HepG2 (cell line): ENCODE data around the gene POLR3E. TPM values are rescaled to one million over a fixed set of nuclear protein-coding genes. Genes with fewer than 3 reads are reported as not detected.
A peak's percentile ranks its signal among the peaks of the same experiment; 100 is the strongest.

Experiments used
- ATAC-seq: fragments of 200-7000 bp; cut with Tn5 transposase; 3 replicates; pipeline ENCODE4 v1.9.1; 2020; ENCODE audit warnings: mild to moderate bottlenecking, moderate library complexity
- BruUV-seq: library from RNA; stranded (reverse); fragments of 400-500 nt; replicated peaks from 2 replicates; lab custom pipeline; 2021; lab: Mats Ljungman, UMichigan
- CTCF ChIA-PET: fragments of 300-600 bp; formaldehyde crosslinking; extraction: SDS; loops from one replicate; lab custom pipeline; 2021; ENCODE audit warnings: low total read pairs, inconsistent platforms, low intra/inter-chr PET ratio; lab: Yijun Ruan, JAX
- POLR2A ChIA-PET: fragments of 350-600 bp; sonication (Branson Sonifier 250); formaldehyde crosslinking; loops from one replicate; lab custom pipeline; 2020; ENCODE audit warnings: antibody characterized with exemption, inconsistent platforms; lab: Yijun Ruan, JAX
- DNase-seq: peaks from one replicate; pipeline ENCODE4 v3.0.0-alpha.2; 2015; ENCODE audit warnings: low spot score
- FAIRE-seq: peaks from 3 replicates; lab custom pipeline; 2011; peaks lifted over from hg19 to GRCh38; lab: Jason Lieb, UNC
- H2AFZ ChIP-seq: one replicate; pipeline ENCODE4 v1.6.1; 2011; ENCODE audit warnings: low read length, inconsistent platforms
- H3K27ac ChIP-seq: fragments of 300-600 bp; 3 replicates; pipeline ENCODE4 v1.8.0; 2011; ENCODE audit warnings: mixed run types, mild to moderate bottlenecking, mixed read lengths, low read length, inconsistent platforms; ENCODE audit not compliant: insufficient read depth; ENCODE audit errors: extremely low read length
- H3K27me3 ChIP-seq, 2 experiments: fragments of 200-600 bp in 1 of 2; 2 replicates in 1 of 2; 3 replicates in 1 of 2; pipeline versions ENCODE4 v1.6.0 to v1.8.0; 2011; ENCODE audit warnings: low read length in 2 of 2, mild to moderate bottlenecking in 2 of 2, moderate library complexity in 2 of 2, inconsistent platforms in 1 of 2; ENCODE audit not compliant: insufficient read depth in 2 of 2, control insufficient read depth in 1 of 2
- H3K36me3 ChIP-seq, 2 experiments: fragments of 200-600 bp in 1 of 2; replicated peaks in 1 of 2; 2 replicates in 1 of 2; 3 replicates in 1 of 2; pipeline versions ENCODE4 v1.5.1 to v1.8.0; 2011; ENCODE audit warnings: low read length in 2 of 2, inconsistent platforms in 1 of 2; ENCODE audit not compliant: insufficient read depth in 2 of 2, control insufficient read depth in 1 of 2
- H3K4me1 ChIP-seq: 2 replicates; pipeline ENCODE4 v1.5.1; 2012; ENCODE audit warnings: low read length, inconsistent platforms; ENCODE audit not compliant: insufficient read depth
- H3K4me2 ChIP-seq: 2 replicates; pipeline ENCODE4 v1.6.0; 2011; ENCODE audit warnings: low read depth, low read length, inconsistent platforms
- H3K4me3 ChIP-seq, 3 experiments: fragments of 200-600 bp in 1 of 3; sonication (generic), shearing (Covaris generic) in 1 of 3; replicated peaks in 1 of 3; 2 replicates each; pipeline ENCODE4 v1.5.1; 2011 to 2016; ENCODE audit warnings: low read length in 3 of 3, inconsistent platforms in 2 of 3, low read depth in 2 of 3, mild to moderate bottlenecking in 2 of 3, control low read depth in 1 of 3, mixed read lengths in 1 of 3; ENCODE audit not compliant: insufficient read depth in 1 of 3
- H3K79me2 ChIP-seq: one replicate; pipeline ENCODE4 v1.6.1; 2011; ENCODE audit warnings: low read length, inconsistent platforms; ENCODE audit not compliant: insufficient read depth
- H3K9ac ChIP-seq: 2 replicates; pipeline ENCODE4 v1.6.0; 2011; ENCODE audit warnings: mild to moderate bottlenecking, low read depth, low read length, inconsistent platforms; ENCODE audit not compliant: insufficient read depth
- H3K9me3 ChIP-seq: 2 replicates; pipeline ENCODE4 v1.5.1; 2012; ENCODE audit warnings: mild to moderate bottlenecking, low read length
- H4K20me1 ChIP-seq: 2 replicates; pipeline ENCODE4 v1.6.0; 2011; ENCODE audit warnings: inconsistent platforms, mild to moderate bottlenecking, low read length, moderate library complexity; ENCODE audit not compliant: insufficient read depth
- ATF4 ChIP-seq, 2 experiments: fragments of 450-650 bp in 1 of 2; sonication (generic) in 1 of 2; formaldehyde crosslinking; IDR thresholded peaks; 2 replicates each; pipeline versions ENCODE4 v1.5.0 to v1.8.0; 2020 to 2022; ENCODE audit warnings: mild to moderate bottlenecking in 1 of 2, missing genetic modification reagents in 1 of 2
- CSRNP1 ChIP-seq: sonication (generic); formaldehyde crosslinking; IDR thresholded peaks from 2 replicates; pipeline ENCODE4 v1.8.1; 2023; ENCODE audit warnings: mild to moderate bottlenecking, missing genetic modification reagents
- GATAD2A ChIP-seq: IDR thresholded peaks from 2 replicates; pipeline ENCODE4 v1.6.1; 2016
- IRF2 ChIP-seq: IDR thresholded peaks from 2 replicates; pipeline ENCODE4 v1.6.1; 2018; ENCODE audit warnings: missing genetic modification reagents, missing compliant biosample characterization
- KLF6 ChIP-seq: IDR thresholded peaks from 2 replicates; pipeline ENCODE4 v1.8.0; 2016; ENCODE audit warnings: missing biosample characterization, missing genetic modification reagents
- MAFF ChIP-seq: IDR thresholded peaks from 2 replicates; pipeline ENCODE4 v1.6.1; 2011; ENCODE audit warnings: low read depth, low read length, improper control_type of control experiment
- MAFK ChIP-seq, 2 experiments: IDR thresholded peaks in 1 of 2; conservative IDR thresholded peaks in 1 of 2; 2 replicates each; pipeline ENCODE4 v1.6.1; 2011; ENCODE audit warnings: improper control_type of control experiment in 2 of 2, low read length in 2 of 2
- MXD4 ChIP-seq: IDR thresholded peaks from 2 replicates; pipeline ENCODE4 v1.6.1; 2016; ENCODE audit warnings: mild to moderate bottlenecking, missing biosample characterization, missing genetic modification reagents
- MXI1 ChIP-seq: IDR thresholded peaks from 3 replicates; pipeline ENCODE4 v1.6.1; 2012; ENCODE audit warnings: low read depth, low read length, inconsistent platforms, borderline replicate concordance
- NFE2L2 ChIP-seq: fragments of 150-350 bp; IDR thresholded peaks from 2 replicates; pipeline ENCODE4 v1.6.1; 2014; ENCODE audit warnings: low read length
- NFIC ChIP-seq: IDR thresholded peaks from 2 replicates; pipeline ENCODE4 v1.6.1; 2012; ENCODE audit warnings: mild to moderate bottlenecking, low read length, inconsistent platforms
- PAF1 ChIP-seq: IDR thresholded peaks from 2 replicates; pipeline ENCODE4 v1.6.1; 2016; ENCODE audit warnings: missing genetic modification reagents, missing compliant biosample characterization
- SAP130 ChIP-seq: IDR thresholded peaks from 2 replicates; pipeline ENCODE4 v1.6.1; 2016; ENCODE audit warnings: low read depth
- SIX1 ChIP-seq: sonication (generic); formaldehyde crosslinking; IDR thresholded peaks from 2 replicates; pipeline ENCODE4 v1.4.0; 2020; ENCODE audit warnings: missing genetic modification reagents, borderline replicate concordance
- SOX13 ChIP-seq, 3 experiments: fragments of 450-650 bp in 1 of 3; sonication (generic) in 1 of 3; formaldehyde crosslinking in 1 of 3; IDR thresholded peaks in 2 of 3; conservative IDR thresholded peaks in 1 of 3; 2 replicates each; pipeline versions ENCODE4 v1.5.0 to v1.6.1; 2016 to 2020; ENCODE audit warnings: antibody characterized with exemption in 1 of 3, mild to moderate bottlenecking in 1 of 3, missing compliant biosample characterization in 1 of 3, missing genetic modification reagents in 1 of 3, moderate library complexity in 1 of 3
- SUZ12 ChIP-seq: fragments of 150-350 bp; IDR thresholded peaks from 2 replicates; pipeline ENCODE4 v1.6.1; 2014; ENCODE audit warnings: low read depth, low read length
- ZNF354B ChIP-seq: sonication (generic); formaldehyde crosslinking; IDR thresholded peaks from 2 replicates; pipeline ENCODE4 v1.8.0; 2022; ENCODE audit warnings: mild to moderate bottlenecking, missing genetic modification reagents
- WGBS: methylation state at CpG from one replicate; pipeline ENCODE4 v1.1.6; 2017; ENCODE audit warnings: low lambda C conversion rate; 5-methylcytosine and 5-hydroxymethylcytosine counted together
- in situ Hi-C: cut with HindIII; loops from 2 replicates; pipeline ENCODE4 v1.10.0; 2017; ENCODE audit warnings: low pct_unique_long_range_greater_than_20kb; ENCODE audit not compliant: extremely low pct_ligation_motif_present
- intact Hi-C: fragments of 100-400 bp; cut with micrococcal nuclease; formaldehyde crosslinking; loops from one replicate; pipeline ENCODE4 v1.10.0; 2022; ENCODE audit not compliant: unreplicated experiment
- polyA plus RNA-seq, 8 experiments: library from polyadenylated mRNA; depleted of rRNA in 3 of 8; stranded (reverse) in 7 of 8; unstranded in 1 of 8; fragments of >200 nt; fragmentation: Illumina TruSeq in 4 of 8; extraction: Trizol in 4 of 8; gene quantifications; 2 replicates each; pipeline versions ENCODE4 v1.2.1 to v1.2.3, GENCODE V29; 2011 to 2016; ENCODE audit warnings: low read depth in 4 of 8, missing spikeins in 1 of 8, mixed read lengths in 1 of 8; ENCODE audit not compliant: insufficient read depth in 1 of 8
- total RNA-seq, 5 experiments: library from RNA; depleted of rRNA; stranded (reverse); fragments of >200 nt; fragmentation: Illumina TruSeq; extraction: Trizol; gene quantifications; 2 replicates each; pipeline ENCODE4 v1.2.3, GENCODE V29; 2016; ENCODE audit warnings: low read depth in 1 of 5

POLR3E gene
- total and polyA plus RNA-seq, 2 of the 13 experiments (the other 11 are each of a cell fraction or from before 2014, with no cell fraction given), result 135 to 262 TPM

DNA sequence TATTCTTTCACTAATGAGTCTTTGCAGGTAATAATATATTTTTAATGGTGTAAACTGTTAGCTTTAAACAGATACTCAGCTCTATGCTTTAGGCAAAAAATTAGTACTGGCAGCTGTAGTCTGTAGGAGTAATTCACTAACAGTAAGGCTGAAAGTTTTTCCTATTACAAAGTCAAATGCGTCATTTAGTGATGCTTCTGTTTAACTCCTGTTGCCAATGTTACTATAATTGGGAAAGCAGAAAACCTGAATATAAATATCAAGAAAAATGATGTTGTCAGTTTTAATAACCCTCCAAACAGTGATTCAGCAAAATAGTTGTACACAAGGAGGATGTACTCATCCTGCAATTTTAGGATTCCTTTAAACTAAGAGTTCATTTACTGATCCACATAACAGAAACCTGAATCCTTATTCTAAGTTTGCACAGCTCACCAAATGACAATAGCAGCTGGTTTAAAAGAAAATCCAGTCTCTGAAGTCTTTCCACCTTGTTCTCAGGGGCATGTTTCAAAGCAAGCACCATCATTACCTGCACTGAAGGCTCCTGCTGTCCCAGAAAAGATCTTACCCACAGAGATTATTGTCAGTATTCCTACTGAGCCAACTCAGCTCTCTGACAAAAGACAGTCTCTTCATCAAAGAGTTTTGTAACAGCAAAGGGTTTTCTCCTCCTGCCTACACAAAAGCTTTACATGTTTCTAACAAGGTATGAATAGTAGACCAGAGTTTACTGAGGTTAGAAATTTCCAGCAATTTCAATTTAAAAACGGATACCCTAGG, 73.0 kb downstream of the POLR3E start:
- Histone ChIP-seq H3K4me1 (peaks cover 73% of the 10 kb centered on the region), H3K4me3 (peak overlapping the region; percentile 3 to 21 (median 6); a peak in 3 of 6 replicates), H3K9me3 (no peaks in the 10 kb centered on the region), H3K36me3 (peaks cover 5 to 27% of the 10 kb centered on the region in 2 experiments; a peak in 4 of 5 replicates), H3K9ac (peak overlapping the region; percentile 96; the same call in 1 of the 2 replicates), H3K27ac (peak overlapping the region; percentile 85), H2AFZ (no peak overlapping the region), H3K4me2 (peak overlapping the region; percentile 97), H3K27me3 (no peaks in the 10 kb centered on the region; a peak in 1 of 5 replicates), H3K79me2 (peaks cover 92% of the 10 kb centered on the region), H4K20me1 (peaks cover 46% of the 10 kb centered on the region)
- intact Hi-C loops (loop anchor here (2.0 to 5.0 kb wide), 3 partner anchors 17 to 173 kb away; no protein-coding TSS in a partner anchor), in situ Hi-C loops (loop anchor here (10.0 kb wide), 1 partner anchor 65 kb away; no protein-coding TSS in a partner anchor)
- BruUV-seq, result no TSS peak
- CTCF ChIA-PET, result no interaction called here
- DNase-seq (peak; percentile 46), ATAC-seq (no peak), FAIRE-seq (no peak)
- POLR2A ChIA-PET, result interaction anchor here (1.0 to 2.4 kb wide), 5 partner anchors 13 to 1470 kb away, joined by 3 to 22 read pairs (median 6); partner anchors contain the start of genes DCUN1D3 and LYRM1
- 71% methylated on average over 2 of the region's 2 CpGs for WGBS
- no peak for TF ChIP-seq SOX13 (IDR thresholded peaks at IDR 0.05)
- TF ChIP-seq SOX13 (CRISPR knock-in tag; conservative IDR thresholded peaks at IDR 0.05 in 1 of 2, IDR thresholded peaks at IDR 0.05 in 1 of 2), result 0 out of 4 replicates have a peak, but pooled peaks of 1 of the 2 experiments have one; percentile 14
- TF ChIP-seq SIX1 (CRISPR knock-in tag), result 0 out of 2 replicates have a peak, but pooled peaks have one; percentile 19
- peak; percentile 38; the same call in 1 of the 2 replicates for TF ChIP-seq SAP130 (CRISPR knock-in tag)
- no peak for TF ChIP-seq IRF2 (CRISPR knock-in tag)
- peak; percentile 94 for TF ChIP-seq NFE2L2
- 0 out of 2 replicates have a peak, but pooled peaks have one; percentile 10 for TF ChIP-seq GATAD2A (CRISPR knock-in tag)
- 0 out of 2 replicates have a peak, but pooled peaks have one; percentile 2 for TF ChIP-seq NFIC
- 0 out of 3 replicates have a peak, but pooled peaks have one; percentile 14 for TF ChIP-seq MXI1
- no peak for TF ChIP-seq SUZ12
- TF ChIP-seq ZNF354B (CRISPR knock-in tag), result no peak
- TF ChIP-seq ATF4 (CRISPR knock-in tag; IDR thresholded peaks at IDR 0.05), result 0 out of 4 replicates have a peak, but pooled peaks of 1 of the 2 experiments have one; percentile 13
- 0 out of 2 replicates have a peak, but pooled peaks have one; percentile 51 for TF ChIP-seq PAF1 (CRISPR knock-in tag)
- 0 out of 2 replicates have a peak, but pooled peaks have one; percentile 8 for TF ChIP-seq MXD4 (CRISPR knock-in tag)
- peak; percentile 63 to 81 for TF ChIP-seq MAFK (conservative IDR thresholded peaks at IDR 0.05 in 1 of 2, IDR thresholded peaks at IDR 0.05 in 1 of 2; ENCODE audit: low read length in 2 of 2)
- 0 out of 2 replicates have a peak, but pooled peaks have one; percentile 23 for TF ChIP-seq CSRNP1 (CRISPR knock-in tag)
- TF ChIP-seq MAFF, result peak; percentile 61
- no peak for TF ChIP-seq KLF6
